Muscle layer of colon (tissue), 2 donors: ENCODE measurements around the gene MYO5B.

Experiments
- H3K27ac ChIP-seq: one replicate; pipeline ENCODE4 v1.7.0; 2013; ENCODE audit warnings: low read depth, mild to moderate bottlenecking, low read length, moderate library complexity
- H3K27me3 ChIP-seq, 2 donors: one replicate each; pipeline ENCODE4 v1.7.0; 2013; ENCODE audit warnings: low read length in 2 of 2, mild to moderate bottlenecking in 2 of 2; ENCODE audit not compliant: insufficient read depth in 2 of 2, control insufficient read depth in 1 of 2
- H3K36me3 ChIP-seq: one replicate; pipeline ENCODE4 v1.7.0; 2013; ENCODE audit warnings: mild to moderate bottlenecking, low read length; ENCODE audit not compliant: insufficient read depth
- H3K4me1 ChIP-seq: one replicate; pipeline ENCODE4 v1.7.0; 2013; ENCODE audit warnings: mild to moderate bottlenecking, low read length; ENCODE audit not compliant: insufficient read depth
- H3K4me3 ChIP-seq, 2 donors: one replicate each; pipeline ENCODE4 v1.7.0; 2013; ENCODE audit warnings: low read length in 2 of 2, low read depth in 1 of 2, mild to moderate bottlenecking in 1 of 2, moderate library complexity in 1 of 2
- H3K9ac ChIP-seq: one replicate; pipeline ENCODE4 v1.7.0; 2013; ENCODE audit warnings: low read length
- H3K9me3 ChIP-seq: one replicate; pipeline ENCODE4 v1.7.0; 2013; ENCODE audit warnings: mild to moderate bottlenecking, low read length
- donor health status: abdominal sarcoma.
- donor health status: Adenocarcinoma of cecum.

Gene MYO5B

GRCh38 chr18:49854681-49855080 lies 340.3 kb downstream of the MYO5B start:
- H3K4me3 ChIP-seq = no peak overlapping the region
- no peak overlapping the region for H3K9ac ChIP-seq
- H3K4me1 ChIP-seq = no peaks in the 10 kb centered on the region
- H3K27ac ChIP-seq = no peak overlapping the region
- no peaks in the 10 kb centered on the region for H3K9me3 ChIP-seq
- H3K36me3 ChIP-seq = no peaks in the 10 kb centered on the region
- H3K27me3 ChIP-seq = peaks cover 0 to 12% of the 10 kb centered on the region in 2 donors

- Histone ChIP-seq H3K4me1 (no peaks in the 10 kb centered on the region), H3K27me3 (peaks cover 0 to 23% of the 10 kb centered on the region in 2 donors), H3K9me3 (no peaks in the 10 kb centered on the region), H3K27ac (no peak overlapping the region), H3K9ac (no peak overlapping the region), H3K4me3 (no peak overlapping the region), H3K36me3 (no peaks in the 10 kb centered on the region)
These were observed 341.5 kb downstream of the MYO5B start for GRCh38 chr18:49853436-49853835.

- Histone ChIP-seq H3K27me3 (peaks cover 0 to 23% of the 10 kb centered on the region in 2 donors), H3K4me3 (no peak overlapping the region), H3K4me1 (no peaks in the 10 kb centered on the region), H3K27ac (no peak overlapping the region), H3K9me3 (no peaks in the 10 kb centered on the region), H3K9ac (no peak overlapping the region), H3K36me3 (no peaks in the 10 kb centered on the region)
These were observed 341.9 kb downstream of the MYO5B start for GRCh38 chr18:49853011-49853410.

GRCh38 chr18:49851624-49852023 lies 343.3 kb downstream of the MYO5B start:
- Histone ChIP-seq H3K4me1 (no peaks in the 10 kb centered on the region), H3K4me3 (no peak overlapping the region), H3K36me3 (no peaks in the 10 kb centered on the region), H3K27me3 (peaks cover 0 to 23% of the 10 kb centered on the region in 2 donors), H3K9ac (no peak overlapping the region), H3K27ac (no peak overlapping the region), H3K9me3 (no peaks in the 10 kb centered on the region)

- Histone ChIP-seq H3K9ac (no peak overlapping the region), H3K27me3 (peaks cover 0 to 26% of the 10 kb centered on the region in 2 donors), H3K4me1 (no peaks in the 10 kb centered on the region), H3K36me3 (no peaks in the 10 kb centered on the region), H3K9me3 (no peaks in the 10 kb centered on the region), H3K27ac (no peak overlapping the region), H3K4me3 (no peak overlapping the region)
These were observed 344.3 kb downstream of the MYO5B start for GRCh38 chr18:49850636-49851035.

- Histone ChIP-seq H3K4me3 (no peak overlapping the region), H3K27me3 (peaks cover 0 to 30% of the 10 kb centered on the region in 2 donors), H3K9ac (no peak overlapping the region), H3K4me1 (no peaks in the 10 kb centered on the region), H3K27ac (no peak overlapping the region), H3K9me3 (no peaks in the 10 kb centered on the region), H3K36me3 (no peaks in the 10 kb centered on the region)
These were observed 345.4 kb downstream of the MYO5B start for GRCh38 chr18:49849331-49850217.

GRCh38 chr18:49848115-49848514 lies 346.8 kb downstream of the MYO5B start:
- Histone ChIP-seq H3K9ac (no peak overlapping the region), H3K4me1 (no peaks in the 10 kb centered on the region), H3K27ac (no peak overlapping the region), H3K9me3 (no peaks in the 10 kb centered on the region), H3K4me3 (no peak overlapping the region), H3K36me3 (no peaks in the 10 kb centered on the region), H3K27me3 (peaks cover 0 to 30% of the 10 kb centered on the region in 2 donors)

GRCh38 chr18:49847524-49847923 lies 347.4 kb downstream of the MYO5B start:
- no peaks in the 10 kb centered on the region for H3K36me3 ChIP-seq
- no peak overlapping the region for H3K27ac ChIP-seq
- H3K9ac ChIP-seq = no peak overlapping the region
- no peak overlapping the region for H3K4me3 ChIP-seq
- no peaks in the 10 kb centered on the region for H3K9me3 ChIP-seq
- H3K4me1 ChIP-seq = no peaks in the 10 kb centered on the region
- H3K27me3 ChIP-seq = peaks cover 0 to 30% of the 10 kb centered on the region in 2 donors

GRCh38 chr18:49846718-49847470 lies 348.1 kb downstream of the MYO5B start:
- H3K4me1 ChIP-seq = no peaks in the 10 kb centered on the region
- no peak overlapping the region for H3K4me3 ChIP-seq

GRCh38 chr18:49846361-49846662 lies 348.6 kb downstream of the MYO5B start:
- Histone ChIP-seq H3K9me3 (no peaks in the 10 kb centered on the region), H3K36me3 (no peaks in the 10 kb centered on the region), H3K9ac (no peak overlapping the region), H3K27ac (no peak overlapping the region), H3K4me1 (no peaks in the 10 kb centered on the region), H3K4me3 (no peak overlapping the region), H3K27me3 (peaks cover 0 to 30% of the 10 kb centered on the region in 2 donors)

More at GRCh38 chr18:49846718-49847470, 348.1 kb downstream of the MYO5B start:
- Histone ChIP-seq H3K9me3 (no peaks in the 10 kb centered on the region), H3K9ac (no peak overlapping the region), H3K27me3 (peaks cover 0 to 30% of the 10 kb centered on the region in 2 donors), H3K27ac (no peak overlapping the region), H3K36me3 (no peaks in the 10 kb centered on the region)

- Histone ChIP-seq H3K36me3 (no peaks in the 10 kb centered on the region), H3K27ac (no peak overlapping the region), H3K9ac (no peak overlapping the region), H3K27me3 (peaks cover 0 to 27% of the 10 kb centered on the region in 2 donors), H3K4me3 (no peak overlapping the region), H3K4me1 (no peaks in the 10 kb centered on the region), H3K9me3 (no peaks in the 10 kb centered on the region)
These were observed 349.2 kb downstream of the MYO5B start for GRCh38 chr18:49845629-49846360.
